C4-2B (cell line): Measurements from ENCODE around the gene DHX15.

Experiments used
- H3K27ac ChIP-seq: fragments of 450-650 bp; 2 replicates; pipeline ENCODE4 v1.5.1; 2017
- CTCF ChIP-seq: fragments of 450-650 bp; conservative IDR thresholded peaks from 2 replicates; pipeline ENCODE4 v1.5.1; 2017; ENCODE audit warnings: mild to moderate bottlenecking
- ZFX ChIP-seq: fragments of 450-650 bp; IDR thresholded peaks from 2 replicates; pipeline ENCODE4 v1.6.1; 2017

Gene DHX15

GRCh38 chr4:24570172-24570571 lies 14.2 kb downstream of the DHX15 start:
- H3K27ac ChIP-seq = no peak overlapping the region
- no peak for TF ChIP-seq ZFX
- TF ChIP-seq CTCF = no peak

GRCh38 chr4:24569662-24570061 lies 14.7 kb downstream of the DHX15 start:
- no peak overlapping the region for H3K27ac ChIP-seq
- TF ChIP-seq CTCF = no peak
- no peak for TF ChIP-seq ZFX

GRCh38 chr4:24568425-24568824 lies 15.9 kb downstream of the DHX15 start:
- H3K27ac ChIP-seq = no peak overlapping the region
- no peak for TF ChIP-seq ZFX
- no peak for TF ChIP-seq CTCF

- TF ChIP-seq CTCF (no peak), ZFX (no peak)
- no peak overlapping the region for H3K27ac ChIP-seq
Observed at GRCh38 chr4:24565054-24565453, 19.3 kb downstream of the DHX15 start.

GRCh38 chr4:24564488-24564887 lies 19.9 kb downstream of the DHX15 start:
- H3K27ac ChIP-seq = no peak overlapping the region
- TF ChIP-seq ZFX (no peak), CTCF (no peak)

GRCh38 chr4:24561438-24562139 lies 22.8 kb downstream of the DHX15 start:
- H3K27ac ChIP-seq = no peak overlapping the region
- TF ChIP-seq ZFX = no peak
- no peak for TF ChIP-seq CTCF

GRCh38 chr4:24560868-24561368 lies 23.4 kb downstream of the DHX15 start:
- TF ChIP-seq CTCF (no peak), ZFX (no peak)
- H3K27ac ChIP-seq = no peak overlapping the region
